Colonic mucosa (tissue), 4 donors: ENCODE measurements around the gene GMCL2. TPM values are rescaled to one million over a fixed set of nuclear protein-coding genes. Genes with fewer than 3 reads are reported as not detected.

Experiments used
- DNase-seq: peaks from one replicate; pipeline ENCODE4 v3.0.0-alpha.2; 2020
- H3K27ac ChIP-seq: fragments of 200-600 bp; one replicate; pipeline ENCODE4 v1.8.0; 2021
- H3K27me3 ChIP-seq: fragments of 200-600 bp; one replicate; pipeline ENCODE4 v1.8.0; 2021
- H3K36me3 ChIP-seq: fragments of 200-600 bp; one replicate; pipeline ENCODE4 v1.8.0; 2021
- H3K4me1 ChIP-seq: fragments of 200-600 bp; one replicate; pipeline ENCODE4 v1.8.0; 2021; ENCODE audit warnings: mild to moderate bottlenecking
- H3K4me3 ChIP-seq: fragments of 200-600 bp; one replicate; pipeline ENCODE4 v1.8.0; 2021
- H3K9ac ChIP-seq, 2 donors: one replicate each; pipeline ENCODE4 v1.7.0; 2013; ENCODE audit warnings: control low read depth in 2 of 2, low read depth in 2 of 2, low read length in 2 of 2
- H3K9me3 ChIP-seq: fragments of 200-600 bp; one replicate; pipeline ENCODE4 v1.8.0; 2021
- intact Hi-C: fragments of 100-400 bp; cut with DNase I; formaldehyde crosslinking; loops from one replicate; pipeline ENCODE4 v1.14.1; 2022
- total RNA-seq, 2 donors: library from RNA; stranded (reverse); fragmentation: NEBNext Ultra II Directional in 1 of 2; extraction: Animal tissue kit (Norgen Biotek cat#: 25700) in 1 of 2; gene quantifications; one replicate each; pipeline ENCODE4 v1.2.1, GENCODE V29; 2021
- TF ChIP-seq, protein P1 (sequence below): fragments of 200-600 bp; IDR thresholded peaks from one replicate; pipeline ENCODE4 v1.8.0; 2022; ENCODE audit warnings: antibody characterized with exemption, mild to moderate bottlenecking
- donor health status: healthy.
- donor health status: DM: no; HTN: no; CAD: no.
- donor health status: DM: no; HTN: no; CAD: no.

The GMCL2 gene, protein sequence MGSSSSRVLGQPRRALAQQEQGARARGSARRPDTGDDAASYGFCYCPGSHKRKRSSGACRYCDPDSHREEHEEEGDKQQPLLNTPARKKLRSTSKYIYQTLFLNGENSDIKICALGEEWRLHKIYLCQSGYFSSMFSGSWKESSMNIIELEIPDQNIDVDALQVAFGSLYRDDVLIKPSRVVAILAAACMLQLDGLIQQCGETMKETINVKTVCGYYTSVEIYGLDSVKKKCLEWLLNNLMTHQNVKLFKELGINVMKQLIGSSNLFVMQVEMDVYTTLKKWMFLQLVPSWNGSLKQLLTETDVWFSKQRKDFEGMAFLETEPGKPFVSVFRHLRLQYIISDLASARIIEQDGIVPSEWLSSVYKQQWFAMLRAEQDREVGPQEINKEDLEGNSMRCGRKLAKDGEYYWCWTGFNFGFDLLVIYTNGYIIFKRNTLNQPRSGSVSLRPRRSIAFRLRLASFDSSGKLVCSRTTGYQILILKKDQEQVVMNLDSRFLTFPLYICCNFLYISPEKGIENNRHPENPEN
- total RNA-seq = not detected

DNA sequence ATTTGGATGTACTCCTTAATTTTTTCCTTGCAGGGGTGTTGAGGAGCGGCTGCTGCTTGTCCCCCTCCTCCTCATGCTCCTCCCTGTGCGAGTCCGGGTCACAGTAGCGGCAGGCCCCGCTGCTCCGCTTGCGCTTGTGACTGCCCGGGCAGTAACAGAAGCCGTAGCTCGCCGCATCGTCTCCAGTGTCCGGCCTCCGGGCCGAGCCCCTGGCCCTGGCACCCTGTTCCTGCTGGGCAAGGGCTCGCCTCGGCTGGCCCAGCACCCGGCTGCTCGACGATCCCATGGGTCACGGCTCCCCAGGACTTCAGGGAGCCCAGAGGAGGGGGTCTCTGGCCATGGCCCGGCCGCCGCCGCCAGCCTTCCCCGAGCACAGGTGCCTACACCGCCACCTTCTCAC lies at the start of gene GMCL2:
Gene GMCL2, minus strand, starts transcription at position 358 of the 400 bp plus-strand sequence. Its CDS starts 72 bp downstream, at position 286.
- intact Hi-C loops = no loop called here
- TF ChIP-seq, protein P1, sequence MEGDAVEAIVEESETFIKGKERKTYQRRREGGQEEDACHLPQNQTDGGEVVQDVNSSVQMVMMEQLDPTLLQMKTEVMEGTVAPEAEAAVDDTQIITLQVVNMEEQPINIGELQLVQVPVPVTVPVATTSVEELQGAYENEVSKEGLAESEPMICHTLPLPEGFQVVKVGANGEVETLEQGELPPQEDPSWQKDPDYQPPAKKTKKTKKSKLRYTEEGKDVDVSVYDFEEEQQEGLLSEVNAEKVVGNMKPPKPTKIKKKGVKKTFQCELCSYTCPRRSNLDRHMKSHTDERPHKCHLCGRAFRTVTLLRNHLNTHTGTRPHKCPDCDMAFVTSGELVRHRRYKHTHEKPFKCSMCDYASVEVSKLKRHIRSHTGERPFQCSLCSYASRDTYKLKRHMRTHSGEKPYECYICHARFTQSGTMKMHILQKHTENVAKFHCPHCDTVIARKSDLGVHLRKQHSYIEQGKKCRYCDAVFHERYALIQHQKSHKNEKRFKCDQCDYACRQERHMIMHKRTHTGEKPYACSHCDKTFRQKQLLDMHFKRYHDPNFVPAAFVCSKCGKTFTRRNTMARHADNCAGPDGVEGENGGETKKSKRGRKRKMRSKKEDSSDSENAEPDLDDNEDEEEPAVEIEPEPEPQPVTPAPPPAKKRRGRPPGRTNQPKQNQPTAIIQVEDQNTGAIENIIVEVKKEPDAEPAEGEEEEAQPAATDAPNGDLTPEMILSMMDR = no peak
- DNase-seq = no peak

DNA sequence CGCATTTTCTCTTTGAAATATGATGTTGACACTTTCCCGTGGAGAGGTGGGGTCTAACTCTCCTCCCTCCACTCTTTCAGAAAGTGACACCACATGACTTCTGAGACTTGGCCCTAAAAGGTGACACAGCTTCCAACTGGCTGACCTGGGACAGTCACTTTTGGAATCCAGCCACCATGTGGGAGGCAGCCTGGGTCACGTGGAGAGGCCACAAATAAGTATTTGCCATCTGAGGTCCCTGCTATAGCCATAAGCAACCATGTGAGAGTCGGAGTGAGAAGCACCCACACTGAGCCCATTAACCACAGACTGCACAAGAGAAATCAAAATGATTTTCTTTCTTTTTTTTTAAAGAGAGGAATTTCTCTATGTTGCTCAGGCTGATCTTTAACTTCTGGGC lies 49.5 kb upstream of the GMCL2 start:
- TF ChIP-seq, protein P1 = no peak
- Histone ChIP-seq H3K36me3 (no peaks in the 10 kb centered on the region), H3K4me3 (no peak overlapping the region), H3K9me3 (no peaks in the 10 kb centered on the region), H3K27ac (peak overlapping the region; percentile 28), H3K4me1 (peaks cover 22% of the 10 kb centered on the region), H3K9ac (no peak overlapping the region), H3K27me3 (no peaks in the 10 kb centered on the region)
- intact Hi-C loops = no loop called here
- peak; percentile 63 for DNase-seq

More for the DNA sequence above, at the start of gene GMCL2:
- H3K36me3 ChIP-seq = no peaks in the 10 kb centered on the region
- no peak within 1 kb of the TSS for H3K4me3 ChIP-seq
- no peaks in the 10 kb centered on the region for H3K27me3 ChIP-seq
- H3K9me3 ChIP-seq = no peaks in the 10 kb centered on the region
- H3K9ac ChIP-seq = no peak within 1 kb of the TSS
- H3K4me1 ChIP-seq = no peaks in the 10 kb centered on the region
- no peak within 1 kb of the TSS for H3K27ac ChIP-seq

DNA sequence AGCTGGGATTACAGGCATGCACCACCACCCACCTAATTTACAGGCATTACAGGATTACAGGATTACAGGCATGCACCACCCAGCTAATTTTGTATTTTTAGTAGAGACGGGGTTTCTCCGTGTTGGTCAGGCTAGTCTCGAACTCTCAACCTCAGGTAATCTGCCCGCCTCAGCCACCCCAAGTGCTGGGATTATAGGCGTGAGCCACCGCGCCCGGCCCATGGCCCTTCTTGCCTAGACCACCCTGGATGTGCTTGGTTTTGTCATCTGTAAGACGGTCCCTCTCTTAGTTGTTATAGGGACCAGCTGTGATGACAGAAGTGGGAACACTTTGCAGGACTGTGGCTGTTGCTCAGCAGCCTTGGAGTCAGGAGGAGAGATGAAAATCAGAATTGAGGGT lies 49.0 kb upstream of the GMCL2 start:
- intact Hi-C loops = no loop called here
- peaks cover 26% of the 10 kb centered on the region for H3K4me1 ChIP-seq
- H3K9ac ChIP-seq = no peak overlapping the region
- no peak for DNase-seq
- H3K9me3 ChIP-seq = no peaks in the 10 kb centered on the region
- TF ChIP-seq, protein P1 = no peak
- no peaks in the 10 kb centered on the region for H3K27me3 ChIP-seq
- no peaks in the 10 kb centered on the region for H3K36me3 ChIP-seq
- H3K4me3 ChIP-seq = no peak overlapping the region
- H3K27ac ChIP-seq = no peak overlapping the region

DNA sequence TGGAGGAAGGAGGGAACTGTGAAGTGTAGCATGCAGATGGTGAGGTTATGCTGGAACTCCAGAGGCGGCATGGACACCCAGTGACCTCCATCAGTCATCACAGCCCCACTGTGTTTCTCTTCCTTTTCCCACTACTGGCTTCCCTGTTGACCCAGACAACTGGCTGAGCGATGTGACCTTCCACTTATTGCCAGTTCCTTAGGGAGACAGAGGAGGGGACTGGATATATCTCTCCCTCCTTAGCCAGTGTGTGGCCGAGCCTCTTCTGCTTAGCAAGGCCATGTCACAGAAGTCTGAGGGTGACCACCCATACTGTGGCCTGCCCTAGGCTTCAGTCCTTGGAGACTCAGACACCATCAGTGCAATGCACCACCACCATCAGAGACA lies 48.4 kb upstream of the GMCL2 start:
- H3K27me3 ChIP-seq = no peaks in the 10 kb centered on the region
- no peaks in the 10 kb centered on the region for H3K9me3 ChIP-seq
- no peak overlapping the region for H3K9ac ChIP-seq
- TF ChIP-seq, protein P1 = no peak
- H3K4me1 ChIP-seq = peaks cover 31% of the 10 kb centered on the region
- H3K36me3 ChIP-seq = no peaks in the 10 kb centered on the region
- no peak overlapping the region for H3K4me3 ChIP-seq
- intact Hi-C loops = no loop called here
- H3K27ac ChIP-seq = no peak overlapping the region
- DNase-seq = no peak

DNA sequence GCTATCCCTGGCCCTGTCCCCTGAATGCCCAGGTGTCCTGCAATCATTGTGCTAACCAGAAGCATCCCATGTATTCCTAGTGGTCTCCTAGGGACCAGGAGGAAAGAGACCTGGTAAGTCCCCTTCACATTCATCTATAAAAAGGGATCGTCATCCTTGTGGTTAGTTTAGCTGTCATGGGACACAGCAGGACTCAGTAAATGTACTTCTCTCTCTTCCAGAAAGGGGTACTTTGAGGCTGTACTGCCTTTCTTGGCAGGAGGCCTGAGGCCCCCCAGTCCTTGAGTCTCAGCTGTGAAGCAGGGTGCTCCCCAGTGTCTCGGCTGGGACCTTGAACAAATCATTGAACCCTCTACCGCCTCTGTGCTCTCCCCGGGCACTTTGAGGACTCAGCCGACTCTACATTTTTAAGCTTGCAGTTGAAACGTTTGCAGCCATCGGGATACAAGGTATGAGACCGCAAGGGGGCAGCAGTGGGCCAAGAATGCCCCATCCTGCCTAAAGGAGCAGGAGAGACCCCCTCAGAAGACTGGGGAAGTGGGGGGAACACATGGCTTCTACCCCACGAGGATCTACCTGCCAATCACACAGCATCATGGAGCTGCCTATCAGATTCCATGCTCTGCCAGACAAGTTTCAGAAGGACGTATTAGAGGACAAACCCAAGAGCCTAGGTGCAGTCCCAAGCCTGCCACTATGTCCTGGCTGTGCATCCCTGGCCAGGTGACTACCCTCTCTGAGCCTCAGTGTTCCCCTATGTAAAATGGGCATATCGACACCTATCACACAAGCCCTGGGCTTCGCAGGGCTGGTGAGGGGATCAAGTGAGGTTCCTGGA lies 47.8 kb upstream of the GMCL2 start:
- intact Hi-C loops = no loop called here
- Histone ChIP-seq H3K27ac (no peak overlapping the region), H3K9me3 (no peaks in the 10 kb centered on the region), H3K4me1 (peaks cover 37% of the 10 kb centered on the region), H3K4me3 (no peak overlapping the region), H3K36me3 (no peaks in the 10 kb centered on the region), H3K9ac (peak overlapping the region; percentile 20 to 42), H3K27me3 (no peaks in the 10 kb centered on the region)
- TF ChIP-seq, protein P1 = peak; percentile 73
- DNase-seq = peak; percentile 88
